B cell (primary cell): ENCODE data around the gene NFKBIL1. TPM values are rescaled to one million over a fixed set of nuclear protein-coding genes. Genes with fewer than 3 reads are reported as not detected.
A peak's percentile ranks its signal among the peaks of the same experiment; 100 is the strongest.

ENCODE experiments used
- ATAC-seq: fragments of 200-7000 bp; cut with Tn5 transposase; one replicate; pipeline ENCODE4 v1.10.0; 2021; ENCODE audit warnings: low read depth, mild to moderate bottlenecking, moderate number of reproducible peaks, moderate library complexity
- CTCF ChIA-PET: fragments of 350-600 bp; sonication (Branson Sonifier 250); formaldehyde crosslinking; loops from one replicate; lab custom pipeline; 2021; ENCODE audit warnings: antibody characterized with exemption, inconsistent platforms; lab: Charles Lee
- POLR2A ChIA-PET: fragments of 350-600 bp; sonication (Branson Sonifier 250); formaldehyde crosslinking; loops from one replicate; lab custom pipeline; 2021; ENCODE audit warnings: antibody characterized with exemption; lab: Charles Lee
- DNase-seq: peaks from one replicate; pipeline ENCODE4 v3.0.0; 2013
- H2AFZ ChIP-seq: 2 replicates; pipeline ENCODE4 v1.6.1; 2012; ENCODE audit warnings: mild to moderate bottlenecking, low read depth, low read length; ENCODE audit not compliant: insufficient read depth, poor library complexity, severe bottlenecking
- H3K27ac ChIP-seq, 2 donors: 1 replicate in 1 of 2; 2 replicates in 1 of 2; pipeline ENCODE4 v1.5.1; 2012 to 2013; ENCODE audit warnings: low read length in 2 of 2, mild to moderate bottlenecking in 2 of 2, moderate library complexity in 1 of 2
- H3K27me3 ChIP-seq, 4 experiments: fragments of 200-600 bp in 1 of 4; sonication (generic) in 1 of 4; replicated peaks in 1 of 4; 1 replicate in 2 of 4; 2 replicates in 2 of 4; pipeline versions ENCODE4 v1.6.1 to v1.7.0; 2013 to 2016; ENCODE audit warnings: low read length in 3 of 4, mild to moderate bottlenecking in 2 of 4, mixed read lengths in 1 of 4, moderate library complexity in 1 of 4; ENCODE audit not compliant: insufficient read depth in 4 of 4, control insufficient read depth in 3 of 4; ENCODE audit errors: control extremely low read depth in 1 of 4
- H3K36me3 ChIP-seq, 2 experiments: replicated peaks in 1 of 2; 1 replicate in 1 of 2; 2 replicates in 1 of 2; pipeline versions ENCODE4 v1.6.1 to v1.7.1; 2013; ENCODE audit warnings: low read length in 1 of 2; ENCODE audit not compliant: insufficient read depth in 2 of 2, control insufficient read depth in 1 of 2; ENCODE audit errors: control extremely low read depth in 1 of 2, extremely low read depth in 1 of 2
- H3K4me1 ChIP-seq, 2 donors: fragments of 200-600 bp in 1 of 2; sonication (generic) in 1 of 2; 1 replicate in 1 of 2; 2 replicates in 1 of 2; pipeline versions ENCODE4 v1.5.1 to v1.6.1; 2013 to 2017; ENCODE audit warnings: low read length in 2 of 2; ENCODE audit not compliant: control insufficient read depth in 2 of 2, insufficient read depth in 2 of 2
- H3K4me2 ChIP-seq: replicated peaks from 2 replicates; pipeline ENCODE3; 2012; ENCODE audit warnings: mild to moderate bottlenecking, low read depth, low read length; ENCODE audit not compliant: poor library complexity, severe bottlenecking
- H3K4me3 ChIP-seq, 5 experiments: fragments of 200-600 bp in 1 of 5; sonication (generic) in 1 of 5; 1 replicate in 3 of 5; 2 replicates in 2 of 5; pipeline versions ENCODE4 v1.5.1 to v1.7.0; 2011 to 2016; ENCODE audit warnings: low read length in 4 of 5, mild to moderate bottlenecking in 4 of 5, low read depth in 2 of 5, control low read depth in 1 of 5, moderate library complexity in 1 of 5; ENCODE audit not compliant: insufficient read depth in 1 of 5; ENCODE audit errors: control extremely low read depth in 1 of 5, extremely low read depth in 1 of 5
- H3K79me2 ChIP-seq: fragments of 200-600 bp; sonication (generic); one replicate; pipeline ENCODE4 v1.6.0; 2016; ENCODE audit warnings: low read length; ENCODE audit not compliant: control insufficient read depth, insufficient read depth
- H3K9ac ChIP-seq: fragments of 200-600 bp; sonication (generic); 2 replicates; pipeline ENCODE4 v1.6.1; 2017; ENCODE audit warnings: mild to moderate bottlenecking, low read length, moderate library complexity
- H3K9me3 ChIP-seq, 3 donors: one replicate each; pipeline versions ENCODE4 v1.6.1 to v1.7.1; 2013; ENCODE audit warnings: low read length in 2 of 3; ENCODE audit not compliant: control insufficient read depth in 2 of 3, insufficient read depth in 1 of 3; ENCODE audit errors: control extremely low read depth in 1 of 3
- H4K20me1 ChIP-seq: 2 replicates; pipeline ENCODE4 v1.6.0; 2012; ENCODE audit warnings: mild to moderate bottlenecking, low read length; ENCODE audit not compliant: insufficient read depth, control insufficient read depth, poor library complexity, severe bottlenecking
- H3K27ac Mint-ChIP-seq: one replicate; pipeline ENCODE4 v1.8.0; 2021; ENCODE audit warnings: mixed read lengths
- H3K27me3 Mint-ChIP-seq: one replicate; pipeline ENCODE4 v1.8.0; 2021; ENCODE audit warnings: mixed read lengths
- H3K4me1 Mint-ChIP-seq: one replicate; pipeline ENCODE4 v1.8.0; 2021; ENCODE audit warnings: mixed read lengths
- H3K4me3 Mint-ChIP-seq: one replicate; pipeline ENCODE4 v1.8.0; 2021; ENCODE audit warnings: mixed read lengths
- H3K9me3 Mint-ChIP-seq: one replicate; pipeline ENCODE4 v1.8.0; 2022; ENCODE audit warnings: mixed read lengths; ENCODE audit not compliant: insufficient read depth
- EZH2 ChIP-seq: IDR thresholded peaks from 2 replicates; pipeline ENCODE4 v1.6.1; 2012; ENCODE audit warnings: borderline replicate concordance, low read depth, mild to moderate bottlenecking, moderate library complexity, low read length; ENCODE audit not compliant: insufficient read depth, poor library complexity, severe bottlenecking
- WGBS: methylation state at CpG from one replicate; pipeline ENCODE4 v1.1.5; 2013; ENCODE audit warnings: missing lambda C conversion rate; ENCODE audit not compliant: insufficient coverage; 5-methylcytosine and 5-hydroxymethylcytosine counted together
- intact Hi-C: fragments of 100-400 bp; cut with micrococcal nuclease; formaldehyde crosslinking; loops from one replicate; pipeline ENCODE4 v1.10.0; 2022
- polyA plus RNA-seq: library from polyadenylated mRNA; depleted of rRNA; stranded (reverse); fragments of >200 nt; gene quantifications from 2 replicates; pipeline ENCODE4 v1.2.3, GENCODE V29; 2012
- total RNA-seq, 2 donors: library from RNA; stranded (reverse); fragments of 120-200 nt in 1 of 2; gene quantifications; 1 replicate in 1 of 2; 2 replicates in 1 of 2; pipeline versions ENCODE4 v1.2.3 to v1.2.4, GENCODE V29; 2013 to 2022
- TF ChIP-seq, protein P1 (sequence below): fragments of 200-600 bp; IDR thresholded peaks from one replicate; pipeline ENCODE4 v1.8.0; 2022; ENCODE audit warnings: antibody characterized with exemption, mild to moderate bottlenecking

NFKBIL1 gene
- total and polyA plus RNA-seq, 2 donors (not counting 1 experiment from before 2014, with no cell fraction given) = 10.3 to 18.4 TPM

DNA sequence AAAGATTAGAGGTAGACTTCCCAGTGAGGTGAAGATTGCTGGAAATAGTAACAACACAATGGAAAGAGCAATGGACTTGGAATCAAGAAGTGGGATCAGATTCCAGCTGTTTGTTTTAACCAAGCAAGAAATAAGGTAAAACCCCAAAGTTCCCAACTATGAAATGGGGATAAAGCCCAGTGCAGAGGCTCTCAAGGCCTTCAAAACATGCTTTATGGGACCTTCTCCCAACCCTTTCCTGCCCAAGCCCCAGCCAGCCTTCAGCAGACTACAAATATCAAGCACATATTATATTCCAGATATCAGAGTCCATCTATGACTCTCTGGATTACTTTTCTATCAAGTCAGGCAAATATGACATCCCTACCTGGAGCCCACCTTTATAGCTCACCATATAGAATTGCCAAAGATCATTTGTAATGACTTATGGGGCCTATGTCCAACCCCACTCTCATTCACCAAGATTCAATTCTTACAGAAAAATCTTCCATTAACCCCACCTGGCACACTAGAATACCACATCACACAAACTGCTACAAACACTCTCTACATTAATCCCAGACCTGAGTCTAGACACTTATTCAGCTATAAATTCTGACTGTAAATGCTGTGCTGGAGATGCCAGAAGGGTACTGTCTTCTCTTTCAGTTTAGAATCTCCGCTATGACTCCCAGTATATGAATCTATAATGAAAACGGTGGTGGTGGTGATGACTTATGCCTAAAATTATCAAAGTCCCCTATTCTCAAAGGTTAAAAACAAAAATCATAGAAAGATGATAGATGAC, 11.7 kb upstream of the NFKBIL1 start:
- H3K36me3 ChIP-seq = peaks cover 4 to 97% of the 10 kb centered on the region in 2 experiments
- DNase-seq (no peak), ATAC-seq (no peak)
- H4K20me1 ChIP-seq = peaks cover 90% of the 10 kb centered on the region
- H3K27ac Mint-ChIP-seq = no peak overlapping the region
- no peak overlapping the region for H3K4me3 ChIP-seq
- no peak overlapping the region for H3K4me2 ChIP-seq
- no peak overlapping the region for H2AFZ ChIP-seq
- H3K9me3 ChIP-seq = no peaks in the 10 kb centered on the region
- intact Hi-C loops = no loop called here
- peaks cover 46% of the 10 kb centered on the region for H3K79me2 ChIP-seq
- ChIA-PET CTCF (interaction anchor here (0.6 kb wide), 1 partner anchor 63 kb away, joined by 3 read pairs; no protein-coding TSS in a partner anchor), POLR2A (no interaction called here)
- no CpG with 5 or more reads among the region's 2 CpGs for WGBS
- no peak overlapping the region for H3K4me3 Mint-ChIP-seq
- no peak overlapping the region for H3K27ac ChIP-seq
- peaks cover 21 to 25% of the 10 kb centered on the region in 2 donors for H3K4me1 ChIP-seq
- H3K9ac ChIP-seq = no peak overlapping the region
- peaks cover 40% of the 10 kb centered on the region for H3K4me1 Mint-ChIP-seq
- TF ChIP-seq, protein P1, sequence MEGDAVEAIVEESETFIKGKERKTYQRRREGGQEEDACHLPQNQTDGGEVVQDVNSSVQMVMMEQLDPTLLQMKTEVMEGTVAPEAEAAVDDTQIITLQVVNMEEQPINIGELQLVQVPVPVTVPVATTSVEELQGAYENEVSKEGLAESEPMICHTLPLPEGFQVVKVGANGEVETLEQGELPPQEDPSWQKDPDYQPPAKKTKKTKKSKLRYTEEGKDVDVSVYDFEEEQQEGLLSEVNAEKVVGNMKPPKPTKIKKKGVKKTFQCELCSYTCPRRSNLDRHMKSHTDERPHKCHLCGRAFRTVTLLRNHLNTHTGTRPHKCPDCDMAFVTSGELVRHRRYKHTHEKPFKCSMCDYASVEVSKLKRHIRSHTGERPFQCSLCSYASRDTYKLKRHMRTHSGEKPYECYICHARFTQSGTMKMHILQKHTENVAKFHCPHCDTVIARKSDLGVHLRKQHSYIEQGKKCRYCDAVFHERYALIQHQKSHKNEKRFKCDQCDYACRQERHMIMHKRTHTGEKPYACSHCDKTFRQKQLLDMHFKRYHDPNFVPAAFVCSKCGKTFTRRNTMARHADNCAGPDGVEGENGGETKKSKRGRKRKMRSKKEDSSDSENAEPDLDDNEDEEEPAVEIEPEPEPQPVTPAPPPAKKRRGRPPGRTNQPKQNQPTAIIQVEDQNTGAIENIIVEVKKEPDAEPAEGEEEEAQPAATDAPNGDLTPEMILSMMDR = no peak
- TF ChIP-seq EZH2 = no peak
- no peaks in the 10 kb centered on the region for H3K27me3 ChIP-seq
- no peaks in the 10 kb centered on the region for H3K9me3 Mint-ChIP-seq
- H3K27me3 Mint-ChIP-seq = no peaks in the 10 kb centered on the region

DNA sequence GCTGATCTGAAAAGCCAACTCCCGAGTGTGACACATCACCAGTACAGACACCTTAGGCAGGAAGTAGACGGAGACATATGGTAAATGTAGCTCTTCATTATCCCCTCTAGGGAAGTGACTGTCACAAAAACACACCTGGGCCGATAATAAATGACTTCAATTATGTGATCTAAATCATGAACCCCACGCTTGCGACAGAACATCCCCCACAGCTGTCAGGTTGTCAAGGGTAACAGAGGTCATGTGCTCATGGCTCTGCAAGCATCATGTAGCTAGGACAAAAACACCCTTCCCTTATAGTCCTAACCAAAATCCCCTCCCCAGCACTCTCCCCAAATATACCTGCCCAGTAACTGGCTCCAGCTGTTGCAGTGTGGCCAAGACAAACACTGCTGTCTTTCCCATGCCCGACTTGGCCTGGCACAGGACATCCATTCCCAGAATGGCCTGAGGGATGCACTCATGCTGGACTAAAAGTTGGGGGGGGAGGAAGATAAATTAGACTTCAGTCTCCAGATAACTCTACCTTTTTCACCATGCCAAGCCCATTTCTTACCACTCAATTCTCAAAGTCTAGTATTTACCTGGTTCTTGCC, 8.5 kb upstream of the NFKBIL1 start:
- Mint-ChIP-seq H3K4me3 (peak overlapping the region; percentile 40), H3K9me3 (no peaks in the 10 kb centered on the region), H3K27me3 (no peaks in the 10 kb centered on the region), H3K4me1 (peaks cover 47% of the 10 kb centered on the region), H3K27ac (peak overlapping the region; percentile 20)
- peaks cover 4 to 67% of the 10 kb centered on the region in 2 experiments for H3K36me3 ChIP-seq
- peaks cover 64% of the 10 kb centered on the region for H4K20me1 ChIP-seq
- peak overlapping the region; percentile 37 for H3K4me2 ChIP-seq
- no peak for TF ChIP-seq EZH2
- TF ChIP-seq, protein P1 = no peak
- ChIA-PET CTCF (interaction anchor here (0.5 to 0.9 kb wide), 4 partner anchors 12 to 368 kb away, joined by 3 read pairs; no protein-coding TSS in a partner anchor), POLR2A (no interaction called here)
- peak overlapping the region in 1 of 2 donors; percentile 46 for H3K27ac ChIP-seq
- peaks cover 30 to 36% of the 10 kb centered on the region in 2 donors for H3K4me1 ChIP-seq
- ATAC-seq (no peak), DNase-seq (no peak)
- H3K4me3 ChIP-seq = no peak overlapping the region
- WGBS = 96% methylated on average over 3 of the region's 6 CpGs
- intact Hi-C loops = no loop called here
- peaks cover 57% of the 10 kb centered on the region for H3K79me2 ChIP-seq
- no peaks in the 10 kb centered on the region for H3K9me3 ChIP-seq
- H2AFZ ChIP-seq = no peak overlapping the region
- no peak overlapping the region for H3K9ac ChIP-seq
- H3K27me3 ChIP-seq = no peaks in the 10 kb centered on the region
